ENCODE measurements around the gene PTPRK. TPM values are rescaled to one million over a fixed set of nuclear protein-coding genes. Genes with fewer than 3 reads are reported as not detected.

Gene PTPRK
- polyA plus RNA-seq, 3 donors: 3.1 to 18.6 (median 11.3) TPM

DNA sequence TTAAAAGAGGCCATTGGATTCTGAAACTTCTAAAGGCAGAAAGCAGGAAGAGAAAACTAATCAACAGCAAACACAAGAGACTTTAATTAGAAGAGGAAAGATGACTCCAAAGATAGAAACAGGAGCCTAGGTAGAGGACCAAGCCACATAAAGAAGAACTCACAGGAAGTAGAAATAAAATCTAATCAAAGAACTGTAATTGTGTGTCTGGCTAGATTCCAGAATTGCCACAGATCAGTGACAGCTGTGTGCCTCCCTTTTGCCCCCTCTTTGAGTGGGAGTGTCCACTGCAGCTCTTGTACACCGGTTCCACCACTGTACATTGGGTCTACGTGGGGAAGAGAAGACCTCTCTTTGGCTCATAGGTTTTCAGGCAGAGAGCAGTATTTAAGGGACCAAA, 597.3 kb downstream of the PTPRK start:
- H3K27ac ChIP-seq (ENCODE audit: low read depth, low read length): no peak overlapping the region
- WGBS, 3 donors: 79 to 86% (median 79%) methylated on average over 2 of the region's 2 CpGs

DNA sequence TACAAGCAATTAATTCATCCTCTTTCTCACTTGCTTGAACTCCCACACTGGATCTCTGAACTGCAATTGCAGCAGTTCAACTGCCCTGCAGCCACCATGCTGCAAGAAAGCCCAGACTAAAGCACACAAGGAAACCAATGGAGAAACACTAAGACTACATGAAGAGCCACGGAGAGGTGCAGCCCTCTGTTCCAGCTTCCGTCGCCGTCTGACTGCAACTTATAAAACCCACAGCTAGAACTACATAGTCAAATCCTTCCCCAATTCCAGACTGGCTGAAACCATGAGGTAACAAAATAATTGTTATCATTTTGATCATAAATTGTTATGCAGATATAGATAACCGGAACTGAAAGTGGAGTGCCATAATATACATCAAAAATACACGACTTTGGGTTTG, 598.4 kb downstream of the PTPRK start:
- 90 to 93% (median 92%) methylated on average over 6 of the region's 6 CpGs for WGBS, 3 donors

DNA sequence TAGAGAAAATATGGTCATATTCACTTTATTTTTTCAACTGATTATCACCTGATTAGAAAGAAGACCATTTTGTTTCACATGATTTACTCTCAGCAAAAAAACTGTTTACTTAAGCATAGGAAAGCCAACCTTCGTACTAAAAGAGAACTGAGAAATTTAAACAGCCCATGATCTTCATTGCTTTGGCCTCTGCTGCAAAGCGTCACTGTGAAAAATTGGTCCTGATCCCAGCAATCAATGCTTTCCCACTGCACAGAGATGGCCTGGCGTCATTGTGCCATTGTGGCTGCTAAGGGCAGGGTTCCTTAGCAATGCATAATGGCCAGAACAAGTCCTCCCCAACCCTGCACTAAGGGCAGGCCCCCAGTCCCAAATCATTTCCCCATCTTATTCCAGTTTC, 599.6 kb downstream of the PTPRK start:
- WGBS, 3 donors: 44 to 75% (median 74%) methylated on average over 3 of the region's 3 CpGs

More for the DNA sequence above, 598.4 kb downstream of the PTPRK start:
- H3K27ac ChIP-seq (ENCODE audit: low read depth, low read length): no peak overlapping the region

More for the DNA sequence above, 599.6 kb downstream of the PTPRK start:
- no peak overlapping the region for H3K27ac ChIP-seq (ENCODE audit: low read depth, low read length)

Data from adipose tissue (tissue), 3 donors.